WERI-Rb-1 (cell line): ENCODE measurements around the gene C11orf52.

Experiments
- DNase-seq: peaks from one replicate; pipeline ENCODE4 v3.0.0-alpha.2; 2020
- H3K27ac ChIP-seq: fragments of 250-450 bp; sonication (Bioruptor Pico); 2 replicates; pipeline ENCODE4 v1.5.1; 2020; ENCODE audit warnings: mild to moderate bottlenecking, moderate library complexity
- H3K27me3 ChIP-seq: fragments of 250-450 bp; sonication (Bioruptor Pico); 2 replicates; pipeline ENCODE4 v1.5.1; 2021; ENCODE audit warnings: mild to moderate bottlenecking, low read depth, moderate library complexity; ENCODE audit not compliant: insufficient read depth, severe bottlenecking
- H3K36me3 ChIP-seq: fragments of 250-450 bp; sonication (Bioruptor Pico); 2 replicates; pipeline ENCODE4 v1.5.1; 2020; ENCODE audit warnings: mild to moderate bottlenecking, moderate library complexity
- H3K4me3 ChIP-seq: 2 replicates; pipeline ENCODE4 v1.5.1; 2011; ENCODE audit warnings: low read depth, mild to moderate bottlenecking, control low read depth, low read length
- H3K9me3 ChIP-seq: fragments of 250-450 bp; sonication (Bioruptor Pico); 2 replicates; pipeline ENCODE4 v1.5.1; 2021; ENCODE audit warnings: mild to moderate bottlenecking, moderate library complexity; ENCODE audit not compliant: severe bottlenecking
- CTCF ChIP-seq: IDR thresholded peaks from 2 replicates; pipeline ENCODE4 v1.5.1; 2011; ENCODE audit warnings: low read depth, mild to moderate bottlenecking, control low read depth, inconsistent platforms, low read length

Gene C11orf52

GRCh38 chr11:111910676-111911562, 7.8 kb upstream of the C11orf52 start:
- Histone ChIP-seq H3K27me3 (no peaks in the 10 kb centered on the region), H3K36me3 (no peaks in the 10 kb centered on the region), H3K9me3 (no peaks in the 10 kb centered on the region), H3K4me3 (no peak overlapping the region), H3K27ac (no peak overlapping the region)
- TF ChIP-seq CTCF: no peak
- DNase-seq: no peak

GRCh38 chr11:111911563-111912401, 6.9 kb upstream of the C11orf52 start, which contains the start of gene CRYAB:
Gene CRYAB, minus strand, starts transcription at chr11:111911770. Its CDS starts 46 bp downstream, at chr11:111911724.
- H3K4me3 ChIP-seq: no peak within 1 kb of the TSS

GRCh38 chr11:111912535-111912934, 6.2 kb upstream of the C11orf52 start, which contains the start of gene HSPB2:
Gene HSPB2, plus strand, starts transcription at chr11:111912734. Its CDS starts 96 bp downstream, at chr11:111912830.
- TF ChIP-seq CTCF: no peak
- DNase-seq: no peak
- no peaks in the 10 kb centered on the region for H3K36me3 ChIP-seq
- no peaks in the 10 kb centered on the region for H3K27me3 ChIP-seq
- H3K9me3 ChIP-seq: no peaks in the 10 kb centered on the region
- no peak within 1 kb of the TSS for H3K4me3 ChIP-seq
- no peak within 1 kb of the TSS for H3K27ac ChIP-seq

More at GRCh38 chr11:111911563-111912401, 6.9 kb upstream of the C11orf52 start, which contains the start of gene CRYAB:
- no peak within 1 kb of the TSS for H3K27ac ChIP-seq
- no peaks in the 10 kb centered on the region for H3K27me3 ChIP-seq
- H3K36me3 ChIP-seq: no peaks in the 10 kb centered on the region
- no peaks in the 10 kb centered on the region for H3K9me3 ChIP-seq
- no peak for TF ChIP-seq CTCF
- DNase-seq: no peak

GRCh38 chr11:111913031-111913861, 5.5 kb upstream of the C11orf52 start:
- Histone ChIP-seq H3K4me3 (no peak overlapping the region), H3K27me3 (no peaks in the 10 kb centered on the region), H3K27ac (no peak overlapping the region), H3K36me3 (no peaks in the 10 kb centered on the region), H3K9me3 (no peaks in the 10 kb centered on the region)
- no peak for DNase-seq
- no peak for TF ChIP-seq CTCF

GRCh38 chr11:111913997-111914396, 4.7 kb upstream of the C11orf52 start:
- Histone ChIP-seq H3K4me3 (no peak overlapping the region), H3K36me3 (no peaks in the 10 kb centered on the region), H3K9me3 (no peaks in the 10 kb centered on the region), H3K27ac (no peak overlapping the region), H3K27me3 (no peaks in the 10 kb centered on the region)
- DNase-seq: no peak
- no peak for TF ChIP-seq CTCF
